Breast epithelium (tissue), 3 donors: ENCODE results near the gene GOLGA6L2.
"Not testable (repeated sequence)": the region's sequence is repeated elsewhere in the genome, so short reads cannot be mapped to it uniquely, and the experiment has no call there.

Experiments used
- POLR2A ChIP-seq: fragments of 450-650 bp; IDR thresholded peaks from one replicate; pipeline ENCODE4 v1.6.1; 2016; ENCODE audit warnings: antibody characterized with exemption, mild to moderate bottlenecking, moderate library complexity
- POLR2AphosphoS5 ChIP-seq, 3 donors: sonication (generic); formaldehyde crosslinking; IDR thresholded peaks; one replicate each; pipeline ENCODE4 v1.6.1; 2017; ENCODE audit warnings: antibody characterized with exemption in 3 of 3
- TF ChIP-seq, protein P1 (sequence below), 3 donors: fragments of 450-650 bp; IDR thresholded peaks; one replicate each; pipeline ENCODE4 v1.5.1; 2016 to 2017; ENCODE audit warnings: antibody characterized with exemption in 3 of 3, mild to moderate bottlenecking in 3 of 3, moderate library complexity in 3 of 3

DNA sequence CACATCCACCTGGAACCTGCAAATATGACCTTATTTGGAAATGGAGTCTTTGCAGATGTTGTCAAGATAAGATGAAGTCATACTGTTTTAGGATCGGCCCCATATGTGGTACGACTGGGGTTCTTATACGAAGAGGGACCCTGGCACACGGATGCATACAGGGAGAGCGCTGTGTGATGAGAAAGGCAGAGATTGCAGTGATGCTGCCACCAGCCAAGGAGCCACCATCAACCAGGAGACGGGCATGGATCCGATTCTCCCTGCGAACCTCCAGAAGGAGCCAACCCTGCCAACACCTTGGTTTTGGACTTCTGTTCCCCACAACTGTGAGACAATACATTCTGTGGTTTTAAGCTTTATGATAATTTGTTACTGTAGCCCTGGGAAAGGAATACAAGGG, 31.2 kb downstream of the GOLGA6L2 start:
- not testable (repeated sequence) for TF ChIP-seq POLR2A; POLR2AphosphoS5 (IDR thresholded peaks at IDR 0.05)
- TF ChIP-seq, protein P1, sequence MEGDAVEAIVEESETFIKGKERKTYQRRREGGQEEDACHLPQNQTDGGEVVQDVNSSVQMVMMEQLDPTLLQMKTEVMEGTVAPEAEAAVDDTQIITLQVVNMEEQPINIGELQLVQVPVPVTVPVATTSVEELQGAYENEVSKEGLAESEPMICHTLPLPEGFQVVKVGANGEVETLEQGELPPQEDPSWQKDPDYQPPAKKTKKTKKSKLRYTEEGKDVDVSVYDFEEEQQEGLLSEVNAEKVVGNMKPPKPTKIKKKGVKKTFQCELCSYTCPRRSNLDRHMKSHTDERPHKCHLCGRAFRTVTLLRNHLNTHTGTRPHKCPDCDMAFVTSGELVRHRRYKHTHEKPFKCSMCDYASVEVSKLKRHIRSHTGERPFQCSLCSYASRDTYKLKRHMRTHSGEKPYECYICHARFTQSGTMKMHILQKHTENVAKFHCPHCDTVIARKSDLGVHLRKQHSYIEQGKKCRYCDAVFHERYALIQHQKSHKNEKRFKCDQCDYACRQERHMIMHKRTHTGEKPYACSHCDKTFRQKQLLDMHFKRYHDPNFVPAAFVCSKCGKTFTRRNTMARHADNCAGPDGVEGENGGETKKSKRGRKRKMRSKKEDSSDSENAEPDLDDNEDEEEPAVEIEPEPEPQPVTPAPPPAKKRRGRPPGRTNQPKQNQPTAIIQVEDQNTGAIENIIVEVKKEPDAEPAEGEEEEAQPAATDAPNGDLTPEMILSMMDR (IDR thresholded peaks at IDR 0.05) = not testable (repeated sequence)
